K562 (cell line): Measurements from ENCODE around the gene ABCB6. TPM values are rescaled to one million over a fixed set of nuclear protein-coding genes. Genes with fewer than 3 reads are reported as not detected.

Source experiments
- ATAC-seq: fragments of 200-7000 bp; cut with Tn5 transposase; 3 replicates; pipeline ENCODE4 v1.9.1; 2020; ENCODE audit warnings: moderate library complexity
- BruUV-seq: library from RNA; stranded (reverse); fragments of 400-500 nt; replicated peaks from 2 replicates; lab custom pipeline; 2021; lab: Mats Ljungman, UMichigan
- CTCF ChIA-PET: fragments of 300-600 bp; formaldehyde crosslinking; extraction: SDS; loops from one replicate; lab custom pipeline; 2021; ENCODE audit warnings: low intra/inter-chr PET ratio; lab: Yijun Ruan, JAX
- POLR2A ChIA-PET: fragments of 300-600, 350-650 bp; sonication (Branson Sonifier 250); formaldehyde crosslinking; extraction: SDS; loops from one replicate; lab custom pipeline; 2021; ENCODE audit warnings: antibody characterized with exemption, inconsistent platforms; lab: Yijun Ruan, JAX
- DNase-seq, 4 experiments: peaks; one replicate each; pipeline versions ENCODE4 v3.0.0 to v3.0.0-alpha.2; 2011 to 2018; ENCODE audit warnings: low spot score in 3 of 4, mixed read lengths in 3 of 4; ENCODE audit errors: extremely low read depth in 1 of 4
- FAIRE-seq: peaks from 2 replicates; lab custom pipeline; 2011; peaks lifted over from hg19 to GRCh38; lab: Jason Lieb, UNC
- H2AFZ ChIP-seq: 2 replicates; pipeline ENCODE4 v1.6.0; 2011; ENCODE audit warnings: low read depth, low read length, control low read depth, inconsistent platforms
- H3K27ac ChIP-seq: fragments of 200-600 bp; 3 replicates; pipeline ENCODE4 v1.8.0; 2011; ENCODE audit warnings: low read depth, mild to moderate bottlenecking, control low read depth, inconsistent platforms, low read length, moderate library complexity, mixed read lengths; ENCODE audit errors: extremely low read depth
- H3K27me3 ChIP-seq, 2 experiments: fragments of 300-600 bp in 1 of 2; 2 replicates in 1 of 2; 3 replicates in 1 of 2; pipeline versions ENCODE4 v1.6.0 to v1.8.0; 2011; ENCODE audit warnings: inconsistent platforms in 2 of 2, low read length in 2 of 2, mild to moderate bottlenecking in 1 of 2, mixed read lengths in 1 of 2, moderate library complexity in 1 of 2; ENCODE audit not compliant: control insufficient read depth in 2 of 2, insufficient read depth in 2 of 2
- H3K36me3 ChIP-seq: fragments of 300-600 bp; 3 replicates; pipeline ENCODE4 v1.8.0; 2011; ENCODE audit warnings: mild to moderate bottlenecking, low read length, inconsistent platforms; ENCODE audit not compliant: control insufficient read depth, insufficient read depth
- H3K4me1 ChIP-seq, 2 experiments: fragments of 200-600 bp in 1 of 2; replicated peaks in 1 of 2; 2 replicates in 1 of 2; 3 replicates in 1 of 2; pipeline versions ENCODE4 v1.5.1 to v1.8.0; 2011; ENCODE audit warnings: inconsistent platforms in 2 of 2, low read length in 2 of 2, mild to moderate bottlenecking in 1 of 2, mixed read lengths in 1 of 2, moderate library complexity in 1 of 2; ENCODE audit not compliant: control insufficient read depth in 2 of 2, insufficient read depth in 2 of 2
- H3K4me2 ChIP-seq: 2 replicates; pipeline ENCODE4 v1.6.1; 2011; ENCODE audit warnings: low read length, control low read depth, inconsistent platforms, mixed read lengths; ENCODE audit not compliant: insufficient read depth
- H3K4me3 ChIP-seq: fragments of 200-600 bp; sonication (generic), shearing (Covaris generic); 2 replicates; pipeline ENCODE4 v1.5.1; 2016; ENCODE audit warnings: control low read depth, inconsistent platforms
- H3K79me2 ChIP-seq: fragments of 200-600 bp; 3 replicates; pipeline ENCODE4 v1.8.0; 2011; ENCODE audit warnings: low read length, inconsistent platforms; ENCODE audit not compliant: control insufficient read depth, insufficient read depth
- H3K9ac ChIP-seq, 2 experiments: 2 replicates each; pipeline versions ENCODE4 v1.6.0 to v1.6.1; 2011; ENCODE audit warnings: low read depth in 2 of 2, low read length in 2 of 2, control low read depth in 1 of 2, inconsistent platforms in 1 of 2, mild to moderate bottlenecking in 1 of 2, mixed read lengths in 1 of 2; ENCODE audit not compliant: insufficient read depth in 1 of 2
- H3K9me1 ChIP-seq: one replicate; pipeline ENCODE4 v1.6.0; 2011; ENCODE audit warnings: inconsistent platforms, mild to moderate bottlenecking, low read length, moderate library complexity; ENCODE audit not compliant: control insufficient read depth, insufficient read depth
- H3K9me3 ChIP-seq: replicated peaks from 2 replicates; pipeline ENCODE4 v1.5.1; 2011; ENCODE audit warnings: low read depth, low read length, inconsistent platforms; ENCODE audit not compliant: control insufficient read depth, insufficient read depth
- H4K20me1 ChIP-seq: replicated peaks from 2 replicates; pipeline ENCODE4 v1.6.1; 2011; ENCODE audit warnings: low read length, inconsistent platforms, mixed read lengths; ENCODE audit not compliant: control insufficient read depth, insufficient read depth
- ELF4 ChIP-seq: fragments of 450-650 bp; formaldehyde crosslinking; IDR thresholded peaks from 2 replicates; pipeline ENCODE4 v1.4.0; 2022; ENCODE audit warnings: missing genetic modification characterization
- POLR2G ChIP-seq: fragments of 200-400 bp; formaldehyde crosslinking; IDR thresholded peaks from 2 replicates; pipeline ENCODE4 v1.6.1; 2017; ENCODE audit warnings: low read depth, mild to moderate bottlenecking, antibody characterized with exemption, low read length, moderate library complexity
- WGBS: fragments of 100-300 bp; shearing (Covaris generic); methylation state at CpG from one replicate; pipeline ENCODE4 v1.1.6; 2016; ENCODE audit warnings: low coverage, mixed read lengths; ENCODE audit not compliant: insufficient coverage; ENCODE audit errors: missing lambda C conversion rate; 5-methylcytosine and 5-hydroxymethylcytosine counted together
- in situ Hi-C: fragments of 300-500 bp; cut with MboI; formaldehyde crosslinking; loops from 4 replicates; pipeline ENCODE4 v1.15.0; 2018; ENCODE audit warnings: inconsistent platforms, mixed read lengths
- intact Hi-C: fragments of 100-400 bp; cut with micrococcal nuclease; formaldehyde crosslinking; loops from 2 replicates; pipeline ENCODE4 v1.14.2; 2022
- polyA plus RNA-seq, 8 experiments: library from polyadenylated mRNA; depleted of rRNA in 4 of 8; stranded (reverse) in 5 of 8; unstranded in 3 of 8; fragments of >200 nt; fragmentation: Nextera tagmentation in 2 of 8; fragmentation: Illumina TruSeq in 1 of 8; extraction: Ambion mirVana in 2 of 8; extraction: Trizol in 1 of 8; gene quantifications; 2 replicates each; pipeline versions ENCODE4 v1.2.1 to v1.2.3, GENCODE V29; 2011 to 2014; ENCODE audit warnings: inconsistent platforms in 1 of 8, missing spikeins in 1 of 8
- total RNA-seq, 7 experiments: library from RNA; depleted of rRNA in 6 of 7; stranded (reverse); fragments of >200 nt in 6 of 7; fragmentation: Illumina TruSeq in 2 of 7; extraction: Trizol in 2 of 7; gene quantifications; 2 replicates each; pipeline versions ENCODE4 v1.2.1 to v1.2.3, GENCODE V29; 2011 to 2021; ENCODE audit warnings: low replicate concordance in 1 of 7
- TF ChIP-seq, protein P1 (sequence below): sonication (generic); formaldehyde crosslinking; IDR thresholded peaks from 2 replicates; pipeline ENCODE4 v1.8.1; 2023; ENCODE audit warnings: mild to moderate bottlenecking, missing genetic modification reagents
- TF ChIP-seq, protein P2 (sequence below): fragments of 450-650 bp; IDR thresholded peaks from 2 replicates; pipeline ENCODE4 v1.6.1; 2016; ENCODE audit warnings: antibody characterized with exemption
- TF ChIP-seq, protein P3 (sequence below): sonication (generic); formaldehyde crosslinking; IDR thresholded peaks from 2 replicates; pipeline ENCODE4 v1.8.1; 2023; ENCODE audit warnings: mild to moderate bottlenecking, missing genetic modification reagents

ABCB6 gene
- total and polyA plus RNA-seq, 9 of the 15 experiments (the other 6 are each of a cell fraction or from before 2014, with no cell fraction given) = 3.7 to 29.8 (median 16.8) TPM

DNA sequence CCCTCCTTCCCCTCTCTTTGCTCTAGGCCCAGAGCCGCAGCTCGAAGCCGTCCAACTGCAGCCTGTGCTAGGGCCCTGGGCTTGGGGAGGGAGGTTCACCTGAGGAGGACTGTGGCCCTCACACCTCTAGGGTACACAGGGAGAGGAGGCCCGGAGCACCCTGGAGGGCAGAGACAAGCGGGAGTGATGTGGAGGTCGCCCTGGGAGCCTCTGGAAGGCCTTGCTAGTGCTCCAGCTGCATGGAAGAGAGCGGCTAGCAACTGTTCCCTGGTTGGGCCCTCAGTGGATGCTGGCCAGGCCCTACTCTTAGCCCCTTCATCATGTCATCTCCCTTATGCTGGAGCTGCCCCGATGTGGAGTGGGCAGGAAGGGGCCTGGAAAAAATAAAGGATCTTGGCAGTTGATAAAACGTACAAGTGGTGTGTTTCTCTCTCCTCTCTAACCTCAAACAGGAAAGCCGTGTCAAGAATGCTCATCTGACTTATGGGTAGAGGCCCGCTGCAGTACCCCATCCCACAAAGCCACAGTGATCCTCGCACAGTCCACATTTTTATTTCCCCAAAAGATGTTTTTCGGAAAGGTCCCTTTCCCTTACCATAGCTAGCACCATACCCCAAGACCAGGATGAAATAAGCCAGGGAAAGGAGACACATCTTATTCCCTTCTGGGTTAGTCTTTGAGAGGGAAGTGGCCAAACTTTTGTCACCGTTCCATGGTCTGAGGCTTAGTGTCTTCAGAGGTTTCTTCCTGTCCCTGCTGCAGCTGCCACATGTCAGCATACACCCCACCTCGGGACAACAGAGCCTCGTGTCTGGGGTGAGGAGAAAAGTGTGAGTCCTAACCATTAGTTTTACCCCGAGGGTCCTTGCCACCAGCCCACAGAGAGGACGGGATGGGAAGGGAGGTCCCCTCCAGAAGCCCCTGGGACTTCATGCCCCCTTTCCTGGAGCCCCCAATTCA lies 9.2 kb downstream of the ABCB6 start:
- Histone ChIP-seq H3K4me2 (no peak overlapping the region), H3K27me3 (no peaks in the 10 kb centered on the region), H3K9me1 (no peaks in the 10 kb centered on the region), H2AFZ (no peak overlapping the region), H3K4me3 (no peak overlapping the region), H4K20me1 (peaks cover 11% of the 10 kb centered on the region; the same call in 1 of the 2 replicates), H3K4me1 (peaks cover 16 to 17% of the 10 kb centered on the region in 2 experiments; a peak in 4 of 5 replicates), H3K27ac (no peak overlapping the region), H3K79me2 (no peaks in the 10 kb centered on the region), H3K36me3 (peaks cover 66% of the 10 kb centered on the region; the same call in 2 of the 3 replicates), H3K9ac (peak overlapping the region in 1 of 2 experiments; percentile 42; a peak in 1 of 4 replicates), H3K9me3 (no peaks in the 10 kb centered on the region)
- no TSS peak for BruUV-seq
- TF ChIP-seq, protein P1, sequence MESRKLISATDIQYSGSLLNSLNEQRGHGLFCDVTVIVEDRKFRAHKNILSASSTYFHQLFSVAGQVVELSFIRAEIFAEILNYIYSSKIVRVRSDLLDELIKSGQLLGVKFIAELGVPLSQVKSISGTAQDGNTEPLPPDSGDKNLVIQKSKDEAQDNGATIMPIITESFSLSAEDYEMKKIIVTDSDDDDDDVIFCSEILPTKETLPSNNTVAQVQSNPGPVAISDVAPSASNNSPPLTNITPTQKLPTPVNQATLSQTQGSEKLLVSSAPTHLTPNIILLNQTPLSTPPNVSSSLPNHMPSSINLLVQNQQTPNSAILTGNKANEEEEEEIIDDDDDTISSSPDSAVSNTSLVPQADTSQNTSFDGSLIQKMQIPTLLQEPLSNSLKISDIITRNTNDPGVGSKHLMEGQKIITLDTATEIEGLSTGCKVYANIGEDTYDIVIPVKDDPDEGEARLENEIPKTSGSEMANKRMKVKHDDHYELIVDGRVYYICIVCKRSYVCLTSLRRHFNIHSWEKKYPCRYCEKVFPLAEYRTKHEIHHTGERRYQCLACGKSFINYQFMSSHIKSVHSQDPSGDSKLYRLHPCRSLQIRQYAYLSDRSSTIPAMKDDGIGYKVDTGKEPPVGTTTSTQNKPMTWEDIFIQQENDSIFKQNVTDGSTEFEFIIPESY (CRISPR knock-in tag) = no peak
- TF ChIP-seq, protein P2, sequence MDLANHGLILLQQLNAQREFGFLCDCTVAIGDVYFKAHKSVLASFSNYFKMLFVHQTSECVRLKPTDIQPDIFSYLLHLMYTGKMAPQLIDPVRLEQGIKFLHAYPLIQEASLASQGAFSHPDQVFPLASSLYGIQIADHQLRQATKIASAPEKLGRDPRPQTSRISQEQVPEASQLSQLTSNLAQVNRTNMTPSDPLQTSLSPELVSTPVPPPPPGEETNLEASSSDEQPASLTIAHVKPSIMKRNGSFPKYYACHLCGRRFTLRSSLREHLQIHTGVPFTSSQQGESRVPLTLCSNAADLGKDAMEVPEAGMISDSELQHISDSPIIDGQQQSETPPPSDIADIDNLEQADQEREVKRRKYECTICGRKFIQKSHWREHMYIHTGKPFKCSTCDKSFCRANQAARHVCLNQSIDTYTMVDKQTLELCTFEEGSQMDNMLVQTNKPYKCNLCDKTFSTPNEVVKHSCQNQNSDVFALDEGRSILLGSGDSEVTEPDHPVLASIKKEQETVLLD = no peak
- TF ChIP-seq ELF4 = no peak
- 0 out of 2 replicates have a peak, but pooled peaks have one; percentile 14 for TF ChIP-seq POLR2G
- TF ChIP-seq, protein P3, sequence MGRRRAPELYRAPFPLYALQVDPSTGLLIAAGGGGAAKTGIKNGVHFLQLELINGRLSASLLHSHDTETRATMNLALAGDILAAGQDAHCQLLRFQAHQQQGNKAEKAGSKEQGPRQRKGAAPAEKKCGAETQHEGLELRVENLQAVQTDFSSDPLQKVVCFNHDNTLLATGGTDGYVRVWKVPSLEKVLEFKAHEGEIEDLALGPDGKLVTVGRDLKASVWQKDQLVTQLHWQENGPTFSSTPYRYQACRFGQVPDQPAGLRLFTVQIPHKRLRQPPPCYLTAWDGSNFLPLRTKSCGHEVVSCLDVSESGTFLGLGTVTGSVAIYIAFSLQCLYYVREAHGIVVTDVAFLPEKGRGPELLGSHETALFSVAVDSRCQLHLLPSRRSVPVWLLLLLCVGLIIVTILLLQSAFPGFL (CRISPR knock-in tag) = no peak
- no peak for DNase-seq
- no peak for FAIRE-seq
- POLR2A ChIA-PET = interaction anchor here (0.7 kb wide), 1 partner anchor 38 kb away, joined by 3 read pairs; no protein-coding TSS in a partner anchor
- in situ Hi-C loops (loop anchor here (5.0 kb wide), 1 partner anchor 37 kb away; the partner anchor contains the start of gene SLC23A3), intact Hi-C loops (no loop called here)
- 81% methylated on average over 9 of the region's 18 CpGs for WGBS
- CTCF ChIA-PET = no interaction called here
- ATAC-seq = no peak
